ENCODE measurements around the gene PARD6G. TPM values are rescaled to one million over a fixed set of nuclear protein-coding genes. Genes with fewer than 3 reads are reported as not detected.

The PARD6G gene
- total and polyA plus RNA-seq, 2 experiments from 2014 or later = 6.9 to 18.5 TPM

DNA sequence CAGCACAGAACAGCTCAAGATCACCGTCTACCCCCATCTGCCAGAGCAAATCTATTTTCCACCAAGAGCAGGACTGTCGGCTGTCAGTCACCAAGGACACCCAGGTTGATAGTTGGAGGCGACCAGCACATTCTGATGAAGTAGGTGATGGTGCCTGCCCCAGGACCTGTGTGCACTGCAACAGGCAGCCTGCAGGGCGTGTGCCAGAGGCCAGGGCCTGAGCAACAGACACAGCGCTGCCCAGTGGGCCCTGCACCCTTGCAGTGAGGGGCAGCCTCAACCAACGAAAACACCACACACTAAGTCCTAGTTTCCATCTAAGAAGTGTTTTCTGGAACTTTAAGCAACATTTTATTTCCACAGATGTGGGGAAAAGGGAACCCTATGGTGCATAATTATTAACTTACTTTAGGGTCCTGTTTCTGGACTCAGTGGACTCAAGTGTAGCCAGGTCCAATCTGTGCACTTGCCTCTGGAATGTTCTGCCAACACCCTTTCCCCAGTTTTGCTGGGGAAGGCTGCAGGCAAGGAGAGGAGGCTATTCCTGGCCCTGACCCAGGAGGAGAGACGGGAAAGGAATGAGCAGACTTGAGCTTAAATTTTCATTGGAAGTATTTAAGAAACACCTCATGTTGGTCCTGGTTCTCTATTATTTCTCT lies 76.8 kb downstream of the PARD6G start:
- Histone ChIP-seq H3K27me3 (ENCODE audit: insufficient read depth) (no peaks in the 10 kb centered on the region), H3K4me1 (ENCODE audit: insufficient read depth) (no peaks in the 10 kb centered on the region), H3K4me3 (no peak overlapping the region), H3K36me3 (ENCODE audit: insufficient read depth) (no peaks in the 10 kb centered on the region), H3K79me2 (replicated peaks; ENCODE audit: insufficient read depth) (no peaks in the 10 kb centered on the region), H4K20me1 (replicated peaks; ENCODE audit: insufficient read depth) (no peaks in the 10 kb centered on the region), H3F3A (replicated peaks; ENCODE audit: low read depth) (no peaks in the 10 kb centered on the region), H3K9me2 (ENCODE audit: insufficient read depth) (no peaks in the 10 kb centered on the region), H2AFZ (no peak overlapping the region), H3K27ac (ENCODE audit: low read depth) (no peak overlapping the region), H3K4me2 (no peak overlapping the region)
- no peaks in the 10 kb centered on the region; the same call in 2 of the 3 replicates for H3K36me3 Mint-ChIP-seq (ENCODE audit: low read depth)
- ATAC-seq (peak; percentile 71), DNase-seq (ENCODE audit: low spot score) (no peak)
- H3K27ac Mint-ChIP-seq = no peak overlapping the region; the same call in 1 of the 2 replicates
- TF ChIP-seq CREB1 (CRISPR knock-in tag; IDR thresholded peaks at IDR 0.05; ENCODE audit: low read depth) (no peak), ZNF114 (CRISPR knock-in tag; IDR thresholded peaks at IDR 0.05) (no peak), EZH2phosphoT487 (IDR thresholded peaks at IDR 0.05; ENCODE audit: unreplicated experiment) (no peak), POLR2AphosphoS5 (IDR thresholded peaks at IDR 0.05; ENCODE audit: low read depth) (no peak), ZNF331 (CRISPR knock-in tag; IDR thresholded peaks at IDR 0.05; ENCODE audit: low read depth) (no peak)
- TF ChIP-seq, protein P1, sequence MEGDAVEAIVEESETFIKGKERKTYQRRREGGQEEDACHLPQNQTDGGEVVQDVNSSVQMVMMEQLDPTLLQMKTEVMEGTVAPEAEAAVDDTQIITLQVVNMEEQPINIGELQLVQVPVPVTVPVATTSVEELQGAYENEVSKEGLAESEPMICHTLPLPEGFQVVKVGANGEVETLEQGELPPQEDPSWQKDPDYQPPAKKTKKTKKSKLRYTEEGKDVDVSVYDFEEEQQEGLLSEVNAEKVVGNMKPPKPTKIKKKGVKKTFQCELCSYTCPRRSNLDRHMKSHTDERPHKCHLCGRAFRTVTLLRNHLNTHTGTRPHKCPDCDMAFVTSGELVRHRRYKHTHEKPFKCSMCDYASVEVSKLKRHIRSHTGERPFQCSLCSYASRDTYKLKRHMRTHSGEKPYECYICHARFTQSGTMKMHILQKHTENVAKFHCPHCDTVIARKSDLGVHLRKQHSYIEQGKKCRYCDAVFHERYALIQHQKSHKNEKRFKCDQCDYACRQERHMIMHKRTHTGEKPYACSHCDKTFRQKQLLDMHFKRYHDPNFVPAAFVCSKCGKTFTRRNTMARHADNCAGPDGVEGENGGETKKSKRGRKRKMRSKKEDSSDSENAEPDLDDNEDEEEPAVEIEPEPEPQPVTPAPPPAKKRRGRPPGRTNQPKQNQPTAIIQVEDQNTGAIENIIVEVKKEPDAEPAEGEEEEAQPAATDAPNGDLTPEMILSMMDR (conservative IDR thresholded peaks at IDR 0.05; ENCODE audit: low read depth in 2 of 2) = no peak
- H3K4me3 Mint-ChIP-seq = no peak overlapping the region
- H3K9me3 Mint-ChIP-seq = peaks cover 5% of the 10 kb centered on the region; the same call in 2 of the 3 replicates
- H3K27me3 Mint-ChIP-seq (ENCODE audit: insufficient read depth, low read depth, poor library complexity) = peaks cover 10% of the 10 kb centered on the region
- peaks cover 3% of the 10 kb centered on the region; the same call in 2 of the 3 replicates for H3K4me1 Mint-ChIP-seq

DNA sequence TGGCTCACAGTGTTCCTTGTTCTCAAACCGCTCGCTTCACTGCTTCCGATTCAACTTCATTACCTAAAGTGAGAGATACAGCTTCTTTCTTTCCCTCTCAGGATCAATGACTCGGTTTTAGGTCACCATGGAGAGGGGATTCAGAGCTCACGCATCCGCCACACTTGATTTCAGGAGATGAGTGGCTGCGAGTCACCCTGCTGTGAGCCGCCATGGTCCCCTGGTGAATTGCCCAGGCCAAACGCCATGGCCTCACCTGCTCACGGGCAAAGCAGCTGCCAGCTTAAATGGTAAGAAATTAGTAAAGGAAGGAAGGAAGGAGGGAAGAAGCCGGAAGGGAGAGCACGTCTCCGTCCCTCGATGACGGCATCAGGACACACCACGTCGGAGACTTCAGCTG lies 77.7 kb downstream of the PARD6G start:
- no peaks in the 10 kb centered on the region for H3K4me1 ChIP-seq (ENCODE audit: insufficient read depth)
- no peaks in the 10 kb centered on the region for H3K36me3 ChIP-seq (ENCODE audit: insufficient read depth)
- H3F3A ChIP-seq (replicated peaks; ENCODE audit: low read depth) = no peaks in the 10 kb centered on the region
- Mint-ChIP-seq H3K4me1 (peaks cover 3% of the 10 kb centered on the region; the same call in 2 of the 3 replicates), H3K27ac (no peak overlapping the region), H3K27me3 (ENCODE audit: insufficient read depth, low read depth, poor library complexity) (peaks cover 6% of the 10 kb centered on the region), H3K4me3 (no peak overlapping the region), H3K9me3 (peaks cover 12% of the 10 kb centered on the region), H3K36me3 (ENCODE audit: low read depth) (peaks cover 4% of the 10 kb centered on the region)
- no peaks in the 10 kb centered on the region for H3K9me2 ChIP-seq (ENCODE audit: insufficient read depth)
- H3K4me2 ChIP-seq = no peak overlapping the region
- H2AFZ ChIP-seq = no peak overlapping the region
- no peak overlapping the region for H3K27ac ChIP-seq (ENCODE audit: low read depth)
- DNase-seq (ENCODE audit: low spot score) = no peak
- ATAC-seq = no peak
- TF ChIP-seq, protein P2, sequence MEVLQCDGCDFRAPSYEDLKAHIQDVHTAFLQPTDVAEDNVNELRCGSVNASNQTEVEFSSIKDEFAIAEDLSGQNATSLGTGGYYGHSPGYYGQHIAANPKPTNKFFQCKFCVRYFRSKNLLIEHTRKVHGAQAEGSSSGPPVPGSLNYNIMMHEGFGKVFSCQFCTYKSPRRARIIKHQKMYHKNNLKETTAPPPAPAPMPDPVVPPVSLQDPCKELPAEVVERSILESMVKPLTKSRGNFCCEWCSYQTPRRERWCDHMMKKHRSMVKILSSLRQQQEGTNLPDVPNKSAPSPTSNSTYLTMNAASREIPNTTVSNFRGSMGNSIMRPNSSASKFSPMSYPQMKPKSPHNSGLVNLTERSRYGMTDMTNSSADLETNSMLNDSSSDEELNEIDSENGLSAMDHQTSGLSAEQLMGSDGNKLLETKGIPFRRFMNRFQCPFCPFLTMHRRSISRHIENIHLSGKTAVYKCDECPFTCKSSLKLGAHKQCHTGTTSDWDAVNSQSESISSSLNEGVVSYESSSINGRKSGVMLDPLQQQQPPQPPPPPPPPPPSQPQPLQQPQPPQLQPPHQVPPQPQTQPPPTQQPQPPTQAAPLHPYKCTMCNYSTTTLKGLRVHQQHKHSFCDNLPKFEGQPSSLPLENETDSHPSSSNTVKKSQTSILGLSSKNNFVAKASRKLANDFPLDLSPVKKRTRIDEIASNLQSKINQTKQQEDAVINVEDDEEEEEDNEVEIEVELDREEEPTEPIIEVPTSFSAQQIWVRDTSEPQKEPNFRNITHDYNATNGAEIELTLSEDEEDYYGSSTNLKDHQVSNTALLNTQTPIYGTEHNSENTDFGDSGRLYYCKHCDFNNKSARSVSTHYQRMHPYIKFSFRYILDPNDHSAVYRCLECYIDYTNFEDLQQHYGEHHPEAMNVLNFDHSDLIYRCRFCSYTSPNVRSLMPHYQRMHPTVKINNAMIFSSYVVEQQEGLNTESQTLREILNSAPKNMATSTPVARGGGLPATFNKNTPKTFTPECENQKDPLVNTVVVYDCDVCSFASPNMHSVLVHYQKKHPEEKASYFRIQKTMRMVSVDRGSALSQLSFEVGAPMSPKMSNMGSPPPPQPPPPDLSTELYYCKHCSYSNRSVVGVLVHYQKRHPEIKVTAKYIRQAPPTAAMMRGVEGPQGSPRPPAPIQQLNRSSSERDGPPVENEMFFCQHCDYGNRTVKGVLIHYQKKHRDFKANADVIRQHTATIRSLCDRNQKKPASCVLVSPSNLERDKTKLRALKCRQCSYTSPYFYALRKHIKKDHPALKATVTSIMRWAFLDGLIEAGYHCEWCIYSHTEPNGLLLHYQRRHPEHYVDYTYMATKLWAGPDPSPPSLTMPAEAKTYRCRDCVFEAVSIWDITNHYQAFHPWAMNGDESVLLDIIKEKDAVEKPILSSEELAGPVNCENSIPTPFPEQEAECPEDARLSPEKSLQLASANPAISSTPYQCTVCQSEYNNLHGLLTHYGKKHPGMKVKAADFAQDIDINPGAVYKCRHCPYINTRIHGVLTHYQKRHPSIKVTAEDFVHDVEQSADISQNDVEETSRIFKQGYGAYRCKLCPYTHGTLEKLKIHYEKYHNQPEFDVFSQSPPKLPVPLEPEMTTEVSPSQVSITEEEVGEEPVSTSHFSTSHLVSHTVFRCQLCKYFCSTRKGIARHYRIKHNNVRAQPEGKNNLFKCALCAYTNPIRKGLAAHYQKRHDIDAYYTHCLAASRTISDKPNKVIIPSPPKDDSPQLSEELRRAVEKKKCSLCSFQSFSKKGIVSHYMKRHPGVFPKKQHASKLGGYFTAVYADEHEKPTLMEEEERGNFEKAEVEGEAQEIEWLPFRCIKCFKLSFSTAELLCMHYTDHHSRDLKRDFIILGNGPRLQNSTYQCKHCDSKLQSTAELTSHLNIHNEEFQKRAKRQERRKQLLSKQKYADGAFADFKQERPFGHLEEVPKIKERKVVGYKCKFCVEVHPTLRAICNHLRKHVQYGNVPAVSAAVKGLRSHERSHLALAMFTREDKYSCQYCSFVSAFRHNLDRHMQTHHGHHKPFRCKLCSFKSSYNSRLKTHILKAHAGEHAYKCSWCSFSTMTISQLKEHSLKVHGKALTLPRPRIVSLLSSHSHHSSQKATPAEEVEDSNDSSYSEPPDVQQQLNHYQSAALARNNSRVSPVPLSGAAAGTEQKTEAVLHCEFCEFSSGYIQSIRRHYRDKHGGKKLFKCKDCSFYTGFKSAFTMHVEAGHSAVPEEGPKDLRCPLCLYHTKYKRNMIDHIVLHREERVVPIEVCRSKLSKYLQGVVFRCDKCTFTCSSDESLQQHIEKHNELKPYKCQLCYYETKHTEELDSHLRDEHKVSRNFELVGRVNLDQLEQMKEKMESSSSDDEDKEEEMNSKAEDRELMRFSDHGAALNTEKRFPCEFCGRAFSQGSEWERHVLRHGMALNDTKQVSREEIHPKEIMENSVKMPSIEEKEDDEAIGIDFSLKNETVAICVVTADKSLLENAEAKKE (CRISPR knock-in tag; IDR thresholded peaks at IDR 0.05) = no peak
- TF ChIP-seq EZH2phosphoT487 (IDR thresholded peaks at IDR 0.05; ENCODE audit: unreplicated experiment) = no peak
- no peak for TF ChIP-seq JUNB (IDR thresholded peaks at IDR 0.05; ENCODE audit: unreplicated experiment)
- no peak for TF ChIP-seq CREB1 (CRISPR knock-in tag; IDR thresholded peaks at IDR 0.05; ENCODE audit: low read depth)
- TF ChIP-seq EZH2 (IDR thresholded peaks at IDR 0.05; ENCODE audit: low read depth, unreplicated experiment) = no peak
- TF ChIP-seq ZNF114 (CRISPR knock-in tag; IDR thresholded peaks at IDR 0.05) = no peak
- no peak for TF ChIP-seq ZNF331 (CRISPR knock-in tag; IDR thresholded peaks at IDR 0.05; ENCODE audit: low read depth)
- no peaks in the 10 kb centered on the region for H3K27me3 ChIP-seq (ENCODE audit: insufficient read depth)
- no peaks in the 10 kb centered on the region for H4K20me1 ChIP-seq (replicated peaks; ENCODE audit: insufficient read depth)
- no peak overlapping the region for H3K4me3 ChIP-seq
- no peaks in the 10 kb centered on the region for H3K79me2 ChIP-seq (replicated peaks; ENCODE audit: insufficient read depth)
